RWPE1 (cell line): ENCODE measurements around the gene ZNF302.
"Not testable (repeated sequence)": the region's sequence is repeated elsewhere in the genome, so short reads cannot be mapped to it uniquely, and the experiment has no call there.

Experiments
- CTCF ChIA-PET: fragments of 350-600 bp; sonication (Branson Sonifier 250); formaldehyde crosslinking; extraction: SDS; loops from one replicate; lab custom pipeline; 2021; lab: Yijun Ruan, JAX
- POLR2A ChIA-PET: fragments of 400-600 bp; formaldehyde crosslinking; extraction: SDS; loops from one replicate; lab custom pipeline; 2020; ENCODE audit warnings: antibody characterized with exemption; ENCODE audit not compliant: low non-redundant PET; lab: Yijun Ruan, JAX
- DNase-seq: peaks from one replicate; pipeline ENCODE4 v3.0.0; 2012; ENCODE audit warnings: low spot score
- H3K27ac ChIP-seq: fragments of 450-650 bp; 2 replicates; pipeline ENCODE4 v1.5.1; 2017
- CTCF ChIP-seq: fragments of 450-650 bp; conservative IDR thresholded peaks from 2 replicates; pipeline ENCODE4 v1.5.1; 2017; ENCODE audit warnings: low read depth, mild to moderate bottlenecking

ZNF302 gene

GRCh38 chr19:34664168-34664567 lies 13.3 kb upstream of the ZNF302 start:
- POLR2A ChIA-PET = no interaction called here

GRCh38 chr19:34664870-34665269 lies 12.6 kb upstream of the ZNF302 start:
- no peak for TF ChIP-seq CTCF
- ChIA-PET POLR2A (no interaction called here), CTCF (interaction anchor here (1.0 kb wide), 1 partner anchor 25 kb away, joined by 8 read pairs; no protein-coding TSS in a partner anchor)
- H3K27ac ChIP-seq = no peak overlapping the region
- no peak for DNase-seq

More at GRCh38 chr19:34664168-34664567, 13.3 kb upstream of the ZNF302 start:
- no peak overlapping the region for H3K27ac ChIP-seq
- no peak for DNase-seq
- TF ChIP-seq CTCF = no peak
- CTCF ChIA-PET = interaction anchor here (1.0 kb wide), 1 partner anchor 24 kb away, joined by 8 read pairs; no protein-coding TSS in a partner anchor

GRCh38 chr19:34665275-34665674 lies 12.2 kb upstream of the ZNF302 start:
- DNase-seq, H3K27ac ChIP-seq, CTCF ChIA-PET, POLR2A ChIA-PET: not testable (repeated sequence)

- H3K27ac ChIP-seq = no peak overlapping the region; the same call in 1 of the 2 replicates
- CTCF ChIA-PET = no interaction called here
- no peak for DNase-seq
- POLR2A ChIA-PET = no interaction called here
- TF ChIP-seq CTCF = no peak
These were observed 11.1 kb upstream of the ZNF302 start for GRCh38 chr19:34666200-34666957.

- DNase-seq = no peak
- ChIA-PET POLR2A (no interaction called here), CTCF (no interaction called here)
- H3K27ac ChIP-seq = peak overlapping the region; percentile 65
- TF ChIP-seq CTCF = no peak
These were observed 10.6 kb upstream of the ZNF302 start for GRCh38 chr19:34666958-34667265.

GRCh38 chr19:34667349-34668076 lies 10.0 kb upstream of the ZNF302 start:
- TF ChIP-seq CTCF = no peak
- peak; percentile 8 for DNase-seq
- CTCF ChIA-PET = no interaction called here
- POLR2A ChIA-PET = interaction anchor here (0.7 kb wide), 1 partner anchor 10 kb away, joined by 3 read pairs; the partner anchor contains the start of gene ZNF302
- H3K27ac ChIP-seq = peak overlapping the region; percentile 65

GRCh38 chr19:34668077-34668689 lies 9.3 kb upstream of the ZNF302 start:
- peak overlapping the region; percentile 65 for H3K27ac ChIP-seq
- POLR2A ChIA-PET = interaction anchor here (0.7 kb wide), 1 partner anchor 9 kb away, joined by 3 read pairs; the partner anchor contains the start of gene ZNF302
- CTCF ChIA-PET, DNase-seq: not testable (repeated sequence)

- CTCF ChIA-PET = interaction anchor here (0.8 kb wide), 1 partner anchor 15 kb away, joined by 3 read pairs; no protein-coding TSS in a partner anchor
- POLR2A ChIA-PET = not testable (repeated sequence)
These were observed 8.8 kb upstream of the ZNF302 start for GRCh38 chr19:34668690-34669089.

More at GRCh38 chr19:34668690-34669089, 8.8 kb upstream of the ZNF302 start:
- H3K27ac ChIP-seq, DNase-seq: not testable (repeated sequence)
